Medulla oblongata (tissue), 1 donor: Measurements from ENCODE around the gene NPS.

Source experiments
- DNase-seq: peaks from one replicate; pipeline ENCODE4 v3.0.0-alpha.2; 2015; ENCODE audit errors: extremely low spot score

The NPS gene

DNA sequence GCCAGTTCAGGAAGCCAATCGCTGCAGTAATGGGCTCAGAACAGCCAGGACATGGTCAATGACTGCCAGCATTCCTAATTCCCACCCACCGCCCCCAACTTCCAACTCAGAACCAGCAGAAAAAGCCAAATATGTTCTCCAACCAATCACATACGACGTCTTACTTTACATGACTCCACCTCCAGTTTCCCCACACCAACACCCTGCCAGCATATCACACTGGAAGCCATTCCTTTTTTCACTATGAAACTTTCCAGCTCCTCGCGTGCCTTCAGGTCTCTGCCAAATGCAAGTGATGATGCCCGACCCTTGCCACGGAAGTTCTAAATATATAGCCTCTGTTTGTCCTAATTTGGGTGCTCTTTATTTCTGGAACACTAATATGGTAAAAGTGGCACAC lies 12.5 kb downstream of the NPS start:
- no peak for DNase-seq

DNA sequence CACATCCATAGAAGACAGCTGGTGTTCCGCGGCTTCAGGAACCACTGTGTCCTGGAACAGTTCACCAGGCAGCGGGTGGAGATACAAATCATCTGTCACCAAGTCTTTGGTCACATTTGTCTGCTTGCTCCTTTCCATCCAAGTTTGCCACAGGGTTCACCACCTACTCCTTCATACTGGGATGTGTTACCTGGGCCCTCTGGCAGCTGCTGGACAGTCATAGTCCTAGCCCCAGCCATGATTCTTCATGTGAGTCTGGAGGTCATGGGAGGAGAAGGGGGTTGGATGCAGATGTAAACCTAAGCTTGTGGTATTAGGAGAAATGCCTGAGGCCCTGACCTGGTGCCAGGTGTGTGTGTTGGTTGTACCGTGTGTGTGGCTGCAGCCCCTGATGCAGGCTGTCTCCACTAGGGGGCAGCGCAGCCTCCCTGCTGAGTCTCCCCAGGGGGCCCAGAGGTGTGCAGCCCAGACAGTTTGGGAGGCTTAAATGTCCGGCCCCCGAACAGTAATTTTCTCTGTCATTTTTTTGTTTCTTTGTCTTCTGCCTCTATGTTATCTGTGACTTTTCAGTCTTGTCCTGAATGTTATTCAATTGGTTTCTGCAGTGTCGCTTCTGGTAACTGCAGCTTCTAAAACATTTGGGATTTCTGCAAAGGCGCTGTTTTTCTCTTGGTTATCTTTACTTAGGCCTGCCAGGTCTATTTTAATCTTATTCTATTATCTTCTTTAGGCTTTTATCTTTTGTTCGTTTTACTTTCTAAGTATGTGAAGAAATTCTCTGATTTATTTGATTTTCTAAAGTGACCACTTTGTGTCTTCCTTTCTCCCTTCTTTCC lies 14.8 kb downstream of the NPS start:
- DNase-seq = peak; percentile 21

DNA sequence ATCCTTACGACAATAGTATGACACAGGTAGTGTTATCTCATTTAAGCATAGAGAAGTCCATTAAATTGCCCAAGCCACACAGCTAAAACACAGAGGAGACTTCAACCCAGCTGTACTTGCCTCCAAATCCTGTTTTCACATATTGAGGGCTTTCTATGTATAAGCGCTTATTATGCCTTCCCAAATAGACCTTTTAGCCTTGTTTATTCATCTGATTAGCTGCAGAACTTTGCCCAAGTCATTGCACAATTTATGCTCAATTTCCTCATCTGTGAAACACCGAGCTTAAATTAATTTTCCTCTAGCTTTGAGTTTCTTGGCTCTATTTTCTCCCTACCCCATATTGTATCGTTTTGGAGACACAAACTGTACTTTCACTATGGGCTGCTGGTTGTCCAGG lies 15.5 kb downstream of the NPS start:
- DNase-seq = no peak

DNA sequence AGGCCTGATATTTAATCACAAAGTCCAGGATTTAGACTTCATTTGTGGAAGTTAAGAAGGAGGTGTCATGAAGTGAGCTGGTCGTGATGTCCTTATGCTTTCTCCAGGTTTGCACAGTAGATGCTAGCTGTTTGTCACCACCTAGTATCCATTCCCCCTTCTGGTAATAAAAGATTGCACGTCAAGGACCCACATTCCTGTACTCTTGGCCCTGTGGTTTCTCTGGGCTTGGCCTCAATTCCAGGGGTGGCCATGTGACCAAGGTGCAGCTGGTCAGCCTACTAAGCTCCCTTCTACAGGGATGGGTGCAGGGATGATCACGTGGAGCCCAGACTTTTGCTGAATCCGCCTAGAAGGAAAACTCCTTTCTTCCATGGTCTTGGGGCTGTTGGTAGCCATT lies 16.5 kb downstream of the NPS start:
- DNase-seq = no peak

DNA sequence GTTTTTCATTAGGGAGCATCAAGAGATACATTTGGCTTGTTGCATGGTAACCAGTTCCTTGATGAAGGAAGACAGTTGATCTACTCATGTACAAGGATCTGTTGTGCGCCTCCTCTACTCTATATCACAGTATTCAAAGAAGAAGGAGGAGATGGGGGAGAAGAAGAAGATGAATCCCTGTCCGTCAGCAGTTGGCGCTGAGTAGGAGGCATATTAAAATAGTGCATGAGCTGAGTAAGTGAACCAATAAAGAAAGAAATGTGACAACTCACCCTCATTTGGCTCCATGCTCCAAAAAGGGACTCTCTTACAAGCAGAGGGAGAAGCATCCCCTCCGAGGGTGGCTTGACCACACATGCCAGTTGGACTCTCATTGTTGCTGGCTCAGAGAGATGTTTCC lies 20.1 kb downstream of the NPS start:
- DNase-seq = no peak

DNA sequence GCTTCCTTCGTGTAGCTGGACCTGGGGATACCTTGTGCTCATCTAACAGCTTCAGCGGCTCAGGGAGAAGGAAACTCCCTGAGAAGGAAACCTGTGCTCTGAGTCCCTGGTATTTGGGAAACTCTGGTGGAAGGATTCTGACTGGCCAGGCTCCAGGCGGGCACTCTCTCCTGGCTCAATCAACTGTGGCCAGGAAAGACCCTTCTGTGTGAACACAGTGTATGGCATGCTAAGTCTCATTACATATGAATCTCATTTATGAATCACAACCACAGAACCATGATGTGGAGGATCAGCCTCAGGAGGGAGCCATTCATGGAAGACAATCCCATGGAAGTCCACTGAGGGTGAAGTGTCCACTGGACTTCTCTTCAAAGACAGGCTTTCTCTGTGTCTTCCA lies 20.9 kb downstream of the NPS start:
- no peak for DNase-seq

DNA sequence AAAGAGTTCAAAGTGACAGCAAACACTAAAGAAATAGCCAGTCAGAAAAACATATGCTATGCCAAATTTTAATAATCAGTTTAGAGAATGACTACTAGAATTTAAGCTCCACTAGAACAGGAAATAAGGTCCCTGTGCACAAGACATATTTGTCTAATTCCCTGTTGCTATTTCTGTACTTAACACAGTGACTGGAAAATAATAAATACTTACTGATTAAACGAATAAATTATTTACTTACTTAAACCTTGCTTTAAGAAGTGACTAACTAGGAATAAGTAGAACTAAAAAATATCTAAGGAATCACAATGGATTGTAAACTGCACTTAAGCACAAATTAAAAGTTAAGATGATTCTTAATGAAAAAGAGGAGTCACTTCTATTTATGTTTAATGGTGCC lies 22.3 kb downstream of the NPS start:
- DNase-seq = no peak

DNA sequence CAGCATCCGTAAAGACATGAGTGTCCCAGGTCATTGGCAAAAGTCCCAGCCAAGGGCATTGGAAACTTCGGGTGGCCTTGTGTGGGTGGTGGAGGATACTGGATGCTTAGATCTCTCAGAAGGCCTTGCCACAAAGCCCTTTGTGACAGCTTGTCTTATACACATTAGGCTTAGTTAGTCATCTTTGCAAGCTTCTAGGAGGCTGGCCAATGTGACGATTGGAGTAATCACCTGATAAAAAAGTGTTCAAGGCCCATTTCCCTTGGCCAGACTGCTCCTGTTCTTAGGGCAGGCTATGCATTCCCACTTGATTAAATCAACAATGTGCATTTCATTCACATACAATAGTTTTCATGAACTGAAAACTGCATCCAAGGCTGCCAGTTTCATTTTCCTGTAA lies 26.9 kb downstream of the NPS start:
- DNase-seq = no peak

DNA sequence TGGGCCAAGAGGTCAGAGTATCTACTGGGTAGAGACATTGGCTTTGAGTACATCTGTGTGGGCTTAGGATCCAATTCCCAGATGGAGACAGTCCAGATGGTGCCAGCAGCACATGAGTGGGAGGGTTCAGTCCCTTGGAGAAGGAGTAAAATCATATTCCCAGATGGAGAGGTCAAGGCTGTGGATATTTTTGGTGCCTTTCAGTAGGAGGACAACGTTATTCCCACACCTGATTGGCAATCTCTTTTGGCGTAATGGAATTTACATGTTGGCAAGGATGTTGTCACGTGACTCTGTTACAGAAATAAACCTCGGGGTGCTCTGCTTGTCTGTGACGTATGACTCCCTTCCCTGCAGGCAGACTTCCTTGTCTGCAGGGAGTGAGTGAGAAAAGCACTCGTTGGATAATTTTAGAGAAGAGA lies 27.6 kb downstream of the NPS start:
- DNase-seq = peak; percentile 39

DNA sequence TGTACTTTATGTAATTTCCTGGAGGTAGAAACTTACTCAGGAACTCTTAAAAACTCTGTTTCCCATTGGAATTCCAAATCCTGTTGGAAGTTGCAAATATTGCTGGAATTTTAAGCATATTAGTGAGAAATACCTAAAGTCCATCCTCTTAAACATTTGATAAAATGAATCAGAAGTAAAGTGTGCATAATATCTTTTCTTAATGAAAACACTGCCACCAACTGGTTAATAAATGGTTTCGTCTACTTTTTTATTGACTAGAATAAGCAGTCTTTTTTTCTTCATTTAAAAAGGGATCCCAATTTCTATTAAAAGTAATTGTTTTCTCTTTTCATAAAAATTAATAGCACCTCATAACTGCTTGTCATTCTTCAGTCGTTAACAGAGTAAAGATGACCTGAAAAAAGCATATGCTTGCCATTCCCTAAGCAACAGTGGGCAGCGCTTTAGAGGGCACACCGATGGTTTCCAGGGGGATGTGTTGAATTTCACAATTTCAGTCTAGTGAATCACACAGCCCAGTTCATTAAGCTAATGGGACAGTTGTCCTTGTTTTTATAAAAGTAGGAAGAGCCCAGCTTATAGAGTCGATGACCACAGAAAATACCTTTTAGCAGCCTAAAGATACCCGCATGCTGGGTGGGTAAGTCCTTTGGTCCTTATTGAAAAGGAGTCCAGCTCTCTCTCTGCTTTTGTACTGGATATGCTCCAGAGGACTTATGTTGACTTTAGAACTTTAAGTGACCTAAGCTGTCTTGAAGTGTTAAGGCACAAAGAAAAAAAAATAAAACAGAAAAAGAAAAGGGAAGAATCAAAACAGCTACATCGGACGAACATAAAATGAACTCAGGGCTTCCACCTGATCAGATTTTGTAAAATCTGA lies 28.5 kb downstream of the NPS start:
- DNase-seq = peak; percentile 38

DNA sequence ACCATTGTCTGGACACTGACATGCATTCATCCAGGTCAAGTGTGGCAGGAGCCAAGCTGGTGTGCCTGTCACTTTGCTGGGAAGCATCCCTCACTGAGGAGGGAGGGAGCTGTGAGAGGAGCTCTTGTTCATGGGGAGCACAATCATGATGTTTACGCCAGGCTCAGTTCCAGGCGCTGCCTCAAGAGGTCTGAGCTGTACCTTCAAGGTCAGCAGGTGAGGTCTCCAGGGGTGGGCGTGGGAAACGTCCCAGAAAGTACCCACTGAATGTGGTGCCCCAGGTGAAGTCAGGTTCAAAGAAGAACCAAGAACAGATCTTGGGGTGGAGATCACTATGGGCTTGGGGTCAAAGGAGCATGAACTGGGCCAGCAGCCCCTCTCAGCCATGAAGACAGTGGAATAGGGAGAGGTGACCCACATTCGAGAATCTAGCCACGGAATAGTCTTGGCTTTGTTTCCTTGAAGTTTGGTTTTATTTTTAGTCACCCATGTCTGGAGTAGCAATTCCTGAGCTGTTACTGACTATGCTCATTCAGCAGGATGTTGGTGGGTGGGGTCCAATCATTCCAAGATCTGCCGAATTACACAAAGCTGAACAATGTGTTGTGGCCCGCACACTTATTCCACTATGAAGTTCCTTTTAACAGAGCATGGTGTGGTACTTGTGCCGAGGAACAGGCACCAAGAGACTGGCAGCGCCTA lies 29.3 kb downstream of the NPS start:
- no peak for DNase-seq

DNA sequence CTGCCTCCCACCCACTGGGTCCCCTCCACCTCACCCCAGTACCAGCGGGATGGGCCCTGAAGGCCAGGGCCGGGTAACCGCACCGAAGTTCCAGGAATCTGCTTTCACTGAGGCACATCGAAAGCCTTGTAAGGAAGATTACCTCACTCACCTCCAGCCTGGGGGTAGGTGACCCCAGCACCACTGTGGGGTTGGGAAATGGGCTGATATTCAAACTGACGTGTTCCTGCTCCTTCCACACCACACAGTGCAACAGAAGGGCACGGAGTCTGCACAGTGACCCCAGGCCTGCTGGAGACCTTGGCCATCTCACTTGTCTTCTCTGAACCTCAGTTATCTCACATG lies 29.8 kb downstream of the NPS start:
- DNase-seq = no peak

DNA sequence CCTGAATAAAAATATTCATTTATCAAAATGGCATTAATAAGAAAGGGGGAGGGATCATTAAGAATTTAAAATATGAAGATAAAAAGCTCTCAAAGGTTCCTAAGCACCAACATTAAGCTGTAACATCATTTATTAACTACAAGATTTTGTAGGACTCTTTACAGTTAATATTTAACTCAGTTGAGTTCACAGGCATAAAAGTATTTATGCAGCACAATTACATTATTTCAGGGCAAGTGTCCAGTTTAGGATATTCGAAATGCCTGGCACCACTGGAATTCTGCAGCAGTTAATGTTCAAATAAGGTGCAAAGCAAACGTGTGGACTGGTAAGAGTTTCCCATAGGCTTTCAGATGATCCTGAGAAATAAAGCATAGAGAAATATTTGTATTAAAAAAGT lies 30.5 kb downstream of the NPS start:
- no peak for DNase-seq

DNA sequence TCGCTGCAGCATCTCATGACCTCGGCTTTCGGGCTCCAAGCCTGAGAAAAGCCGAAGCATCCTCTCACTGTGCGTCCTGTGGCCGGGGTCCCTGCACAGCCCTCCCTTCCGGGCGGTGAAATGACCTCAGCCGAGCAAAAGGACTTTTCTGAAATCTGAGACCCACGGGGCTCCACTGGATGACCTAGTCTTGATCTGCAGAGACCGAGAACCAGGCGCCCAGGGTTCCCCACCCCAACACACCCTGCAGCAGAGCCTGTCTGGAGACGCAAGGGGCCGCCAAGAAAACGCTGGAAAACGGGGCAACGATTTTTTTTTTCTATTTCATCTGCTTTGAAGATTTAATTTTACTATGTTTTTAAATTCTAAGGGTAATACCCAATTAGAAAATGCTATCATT lies 31.7 kb downstream of the NPS start:
- DNase-seq = no peak

DNA sequence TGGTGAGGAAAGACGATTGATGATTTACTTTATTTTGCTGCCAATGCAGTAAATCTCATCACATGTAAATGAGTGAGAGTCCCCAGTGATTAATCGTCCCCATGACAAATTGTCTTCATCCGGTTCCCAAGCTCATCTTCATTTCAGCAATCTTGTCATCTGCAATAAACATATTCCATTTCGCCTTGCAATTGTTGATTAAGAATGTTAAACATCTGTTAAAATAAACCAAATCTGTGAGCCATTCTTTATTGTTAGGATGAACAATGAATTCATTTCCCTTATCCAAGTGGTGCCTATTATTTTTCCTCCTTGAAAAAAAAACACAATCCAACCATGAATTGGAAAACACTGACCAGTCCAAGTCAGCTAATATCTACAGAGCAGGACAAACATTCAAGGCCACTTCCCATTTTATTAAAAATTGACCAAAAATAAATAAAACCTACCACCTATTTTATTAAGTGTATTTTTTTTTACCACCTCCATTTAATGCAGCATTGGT lies 36.5 kb downstream of the NPS start:
- DNase-seq = peak; percentile 8

DNA sequence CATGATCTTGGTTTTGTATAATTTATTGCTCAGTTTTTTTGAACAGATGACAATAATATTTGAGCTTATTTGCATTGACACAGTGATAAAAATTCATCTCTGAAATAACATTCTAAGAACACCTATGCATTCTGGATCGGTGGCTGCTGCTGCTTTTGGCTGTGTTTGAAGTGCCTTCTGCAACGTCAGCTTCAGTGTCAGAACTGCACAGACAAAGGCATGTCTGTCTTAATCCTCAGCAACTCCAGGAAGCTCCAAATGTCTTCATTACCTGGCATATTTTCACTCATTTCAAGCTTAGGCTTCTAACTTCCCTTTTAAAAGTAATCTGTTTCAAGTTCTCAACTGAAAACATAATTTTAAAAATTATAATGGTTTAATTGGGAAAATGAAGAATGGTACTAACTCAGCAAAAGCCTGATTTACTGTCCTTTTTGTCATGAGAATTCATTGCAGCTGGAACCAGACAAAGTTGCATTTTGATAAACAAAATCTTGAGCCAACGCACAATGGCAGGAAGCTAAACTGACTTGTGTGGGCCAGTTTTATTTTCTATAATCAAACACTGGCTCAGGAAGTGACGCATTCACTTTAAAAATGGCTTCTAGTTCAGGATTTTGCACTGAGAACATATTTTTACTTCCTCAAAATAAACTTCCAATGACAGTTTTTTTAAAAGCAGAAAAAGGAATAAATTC lies 38.7 kb downstream of the NPS start:
- DNase-seq = peak; percentile 57

DNA sequence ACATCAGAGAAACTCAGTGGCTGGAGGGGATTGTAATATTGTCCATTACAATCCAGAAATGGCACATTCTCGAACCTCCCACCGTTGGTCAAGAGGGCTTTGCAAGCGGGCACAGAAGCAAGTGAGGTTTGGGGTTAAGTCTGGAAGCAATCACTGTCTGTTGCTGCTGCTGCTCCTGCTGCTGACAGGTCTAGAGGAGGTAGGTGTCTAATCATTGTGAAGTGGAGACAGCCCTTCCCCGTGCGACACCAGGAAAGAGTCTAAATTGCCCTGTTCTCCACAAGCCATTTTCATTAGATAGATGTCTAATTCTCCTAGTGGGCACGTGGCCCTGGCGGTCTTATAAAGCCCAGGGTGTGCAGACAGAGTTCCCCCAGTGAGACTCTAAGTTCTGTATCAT lies 43.5 kb downstream of the NPS start:
- DNase-seq = no peak

DNA sequence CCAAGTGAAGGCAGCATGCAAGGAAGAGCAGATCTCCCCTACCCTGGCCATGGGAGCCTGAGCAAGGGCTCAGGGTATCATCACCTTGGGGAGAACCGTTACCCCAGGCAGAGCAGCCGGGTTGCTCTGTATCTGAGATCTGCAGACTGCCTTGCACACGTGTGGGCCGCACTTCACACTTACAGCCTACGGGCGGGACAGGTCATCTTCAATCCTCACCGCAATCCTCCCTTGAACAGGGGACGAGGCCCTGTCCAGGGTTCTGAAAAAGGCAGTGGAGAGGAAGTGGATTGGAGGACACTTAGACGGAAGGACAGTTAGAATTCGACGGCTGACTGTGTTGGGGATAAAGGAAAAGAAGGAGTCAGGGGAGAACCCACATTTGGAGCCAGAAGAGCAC lies 51.4 kb downstream of the NPS start:
- no peak for DNase-seq
